HG03139 (cell line): ENCODE data around the gene COL27A1.
"Not testable (repeated sequence)": the region's sequence is repeated elsewhere in the genome, so short reads cannot be mapped to it uniquely, and the experiment has no call there.

Source experiments
- ATAC-seq: cut with Tn5 transposase; IDR thresholded peaks from one replicate; pipeline ENCODE4 v1.9.1; 2021; ENCODE audit not compliant: unreplicated experiment

The COL27A1 gene

DNA sequence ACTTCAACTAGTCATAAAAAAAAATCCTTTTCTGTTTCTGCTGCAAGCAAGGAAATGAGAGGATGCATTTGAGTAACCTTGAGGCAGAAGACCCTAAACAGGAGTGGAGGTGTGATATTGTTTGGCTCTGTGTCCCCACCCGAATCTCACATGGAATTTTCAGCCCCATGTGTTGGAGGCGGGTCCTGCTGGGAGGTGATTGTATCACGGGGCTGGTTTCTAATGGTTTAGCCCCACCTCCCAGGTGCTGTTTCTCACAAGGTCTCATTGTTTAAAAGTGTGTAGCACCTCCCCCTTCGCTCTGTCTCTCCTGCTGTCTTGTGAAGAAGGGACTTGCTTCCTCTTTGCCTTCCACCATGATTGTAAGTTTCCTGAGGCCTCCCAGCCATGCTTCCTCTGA lies 178.4 kb downstream of the COL27A1 start:
- ATAC-seq: not testable (repeated sequence)

DNA sequence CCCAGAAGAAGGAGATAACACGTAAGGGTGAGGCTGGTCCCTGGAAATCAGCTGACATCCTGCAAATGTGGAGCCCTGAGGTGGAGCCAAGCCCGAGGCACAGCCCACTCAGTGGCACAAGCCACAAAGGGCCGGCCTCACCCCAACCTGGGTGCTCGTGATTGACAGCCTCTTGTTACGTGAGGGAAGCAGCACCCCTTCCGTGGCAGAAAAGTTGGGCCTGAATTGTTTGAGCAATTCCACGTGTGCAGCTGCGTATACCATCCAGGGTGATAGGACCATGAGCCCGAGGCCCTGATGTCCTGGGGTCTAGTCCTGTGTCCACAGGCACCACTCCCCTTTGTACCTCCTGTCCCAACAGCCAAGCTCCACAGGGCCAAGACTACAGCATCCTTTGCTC lies 179.2 kb downstream of the COL27A1 start:
- ATAC-seq: no peak

DNA sequence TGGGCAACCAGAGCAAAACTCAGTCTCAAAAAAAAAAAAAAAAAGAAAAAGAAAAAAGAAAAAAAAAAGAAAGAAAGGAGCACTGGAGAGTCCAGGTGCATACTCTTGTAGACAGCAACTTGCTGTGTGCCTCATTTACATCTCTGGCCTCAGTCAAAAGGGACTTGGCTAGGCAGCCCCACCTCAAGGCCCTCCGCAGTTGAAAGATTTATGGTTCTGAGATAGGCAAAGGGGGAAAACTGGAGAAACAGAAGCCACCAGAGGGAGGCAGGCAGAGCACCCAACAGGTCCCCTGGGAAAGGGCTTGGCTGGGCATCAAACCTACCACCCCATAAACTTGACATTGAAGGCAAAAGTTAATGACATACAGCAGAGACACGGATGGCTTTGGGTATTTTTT lies 180.4 kb downstream of the COL27A1 start:
- no peak for ATAC-seq

DNA sequence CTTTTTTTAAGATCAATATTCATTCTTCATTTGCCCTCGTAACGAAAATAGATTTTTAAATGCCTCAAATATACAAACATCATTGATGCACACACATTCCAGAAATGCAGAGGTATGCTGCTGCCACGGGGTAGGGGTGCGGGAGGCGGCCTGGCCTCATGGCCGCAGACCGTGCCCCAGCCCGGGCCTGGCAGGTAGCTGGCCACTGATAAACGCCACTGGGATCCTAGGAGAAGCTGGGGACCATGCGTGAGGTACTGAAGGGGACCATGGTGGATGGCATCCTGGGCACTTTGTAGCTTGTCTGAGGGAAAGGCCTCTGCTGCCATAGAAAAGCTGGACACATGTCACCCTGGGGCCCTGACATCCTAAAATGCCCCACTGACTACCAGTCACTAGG lies 180.8 kb downstream of the COL27A1 start:
- ATAC-seq: no peak

DNA sequence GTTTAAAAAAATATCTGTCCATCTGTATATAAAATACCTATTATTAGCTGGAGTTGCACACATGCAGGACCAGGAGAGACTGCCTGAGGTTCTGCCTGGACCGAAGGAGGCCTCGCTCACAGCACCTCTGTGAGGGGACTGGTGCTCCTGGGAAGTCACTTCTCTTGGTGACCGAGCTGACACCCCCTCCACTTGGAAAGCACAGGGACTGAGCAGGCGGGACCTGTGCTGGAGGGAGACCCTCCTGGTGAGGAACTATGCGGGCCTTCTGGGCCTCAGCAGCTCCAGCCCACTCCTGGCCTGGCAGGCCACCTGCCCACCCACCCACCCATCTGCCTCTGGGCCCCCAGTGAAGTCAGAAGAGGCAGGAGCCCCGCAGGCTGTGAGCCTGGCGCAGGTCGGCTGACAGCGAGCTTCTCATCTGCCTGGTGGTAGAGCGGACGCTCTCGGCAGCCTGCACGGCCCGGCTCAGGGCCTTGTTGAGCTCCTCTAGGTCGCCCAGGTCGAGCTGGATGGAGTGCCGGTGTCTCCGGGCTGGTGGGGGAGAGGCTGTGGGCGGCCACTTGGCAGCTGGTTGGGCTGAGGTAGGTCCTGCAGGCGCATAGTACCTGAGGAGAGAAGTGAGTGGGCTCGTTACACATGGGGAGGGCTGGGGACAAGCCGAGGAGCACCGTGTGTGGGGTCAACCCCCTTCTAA lies 181.5 kb downstream of the COL27A1 start:
- ATAC-seq: no peak

DNA sequence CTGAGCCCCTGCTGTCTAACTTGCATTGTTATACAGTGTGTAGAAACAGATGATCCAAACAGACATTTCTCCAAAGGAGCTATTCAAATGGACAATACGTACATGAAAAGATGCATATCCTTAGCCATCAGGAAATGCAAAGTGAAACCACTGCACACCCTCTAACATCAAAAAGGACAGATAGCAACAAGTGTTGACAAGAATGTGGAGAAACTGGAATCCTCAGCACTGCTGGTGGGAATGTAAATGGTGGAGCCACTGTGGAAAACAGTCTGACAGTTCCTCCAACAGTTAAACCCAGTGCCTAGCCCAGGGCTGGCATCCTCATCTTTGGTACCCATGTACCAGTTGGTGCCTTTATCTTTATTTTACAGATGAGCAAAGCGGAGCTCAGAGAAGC lies 182.8 kb downstream of the COL27A1 start:
- ATAC-seq: no peak

DNA sequence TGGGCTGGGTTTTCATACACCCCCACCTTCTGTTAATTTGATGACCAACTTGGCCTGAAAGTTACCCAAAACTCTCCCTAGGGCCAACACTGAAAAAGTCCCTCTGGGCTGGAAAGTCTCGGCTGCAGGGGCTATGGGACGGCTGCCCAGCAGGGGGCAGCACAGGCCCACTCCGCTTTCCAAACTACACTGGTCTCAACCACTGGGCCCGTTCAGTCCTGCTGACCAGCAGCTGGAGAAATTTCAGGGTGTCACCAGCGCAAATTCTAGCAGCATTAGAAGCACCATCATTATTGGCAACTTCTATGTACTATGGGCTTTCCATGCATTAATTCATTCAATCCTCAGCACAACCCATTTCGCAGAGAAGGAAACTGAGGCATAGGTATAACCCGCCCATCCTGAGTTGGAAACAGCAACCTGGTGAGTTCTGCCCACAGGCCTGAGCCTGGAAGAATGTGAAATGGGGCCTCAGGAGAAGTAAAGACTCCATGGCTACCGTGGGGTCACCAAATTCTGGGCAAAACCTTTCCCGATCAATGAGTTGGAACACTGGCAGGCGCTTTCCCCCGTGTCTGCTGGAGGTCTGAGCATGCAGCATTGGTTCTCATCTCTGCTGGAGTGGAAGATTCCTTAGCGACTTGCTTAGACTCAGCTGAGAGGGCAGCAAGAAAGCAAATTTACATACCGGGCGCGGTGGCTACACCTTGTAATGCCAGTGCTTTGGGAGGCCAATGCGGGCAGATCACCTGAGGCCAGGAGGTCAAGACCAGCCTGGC lies 184.0 kb downstream of the COL27A1 start:
- no peak for ATAC-seq

DNA sequence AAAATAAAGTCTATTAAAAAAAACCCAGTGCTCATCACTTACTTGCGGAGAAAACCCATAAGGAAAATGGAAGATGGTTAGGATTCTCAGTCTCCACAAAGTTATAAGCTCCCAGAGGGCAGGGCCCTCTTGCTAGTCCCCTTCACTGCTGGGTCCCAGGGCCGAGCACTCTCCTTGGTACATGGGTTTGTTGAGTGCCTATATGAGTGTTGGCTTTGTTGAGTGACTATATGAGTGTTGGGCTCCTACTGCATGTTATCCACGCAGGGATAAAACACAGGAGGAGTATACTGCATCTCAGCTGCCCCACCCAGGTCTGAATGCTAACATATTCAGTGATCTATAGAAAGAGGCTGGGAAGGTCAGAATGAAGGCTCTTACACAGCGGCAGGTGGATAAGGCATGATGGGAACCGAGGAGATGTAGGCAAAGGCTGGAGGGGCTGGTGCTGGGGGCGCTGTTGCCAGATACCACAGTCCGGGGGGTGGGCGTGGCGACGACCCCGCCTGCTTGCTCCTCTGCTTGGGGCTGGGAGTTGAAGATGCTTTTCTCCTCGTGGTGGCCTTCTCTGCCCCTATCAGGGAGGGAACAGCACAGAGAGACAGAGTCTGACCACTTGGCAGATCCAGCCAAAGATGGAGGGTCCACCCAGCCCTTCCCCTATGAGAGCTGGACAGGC lies 186.0 kb downstream of the COL27A1 start:
- ATAC-seq: no peak

DNA sequence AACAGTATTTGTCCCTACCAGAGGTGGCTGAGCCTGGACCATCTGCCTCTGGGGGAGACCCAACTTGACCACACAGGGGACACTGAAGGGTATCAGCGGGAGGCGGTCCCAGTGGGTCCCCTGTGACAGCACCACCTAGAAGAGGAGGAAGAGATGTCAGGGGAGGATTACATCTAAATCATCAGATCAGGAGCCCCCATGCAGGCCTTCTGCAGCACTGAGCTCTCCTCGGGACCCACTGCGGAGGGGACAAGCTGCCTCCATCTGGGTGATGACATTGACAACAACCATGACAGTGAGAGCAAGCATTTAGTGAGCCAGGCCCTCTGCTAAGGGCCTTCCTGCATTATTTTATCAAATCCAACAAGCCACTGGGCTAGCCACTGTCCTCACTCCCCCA lies 186.7 kb downstream of the COL27A1 start:
- ATAC-seq: no peak

DNA sequence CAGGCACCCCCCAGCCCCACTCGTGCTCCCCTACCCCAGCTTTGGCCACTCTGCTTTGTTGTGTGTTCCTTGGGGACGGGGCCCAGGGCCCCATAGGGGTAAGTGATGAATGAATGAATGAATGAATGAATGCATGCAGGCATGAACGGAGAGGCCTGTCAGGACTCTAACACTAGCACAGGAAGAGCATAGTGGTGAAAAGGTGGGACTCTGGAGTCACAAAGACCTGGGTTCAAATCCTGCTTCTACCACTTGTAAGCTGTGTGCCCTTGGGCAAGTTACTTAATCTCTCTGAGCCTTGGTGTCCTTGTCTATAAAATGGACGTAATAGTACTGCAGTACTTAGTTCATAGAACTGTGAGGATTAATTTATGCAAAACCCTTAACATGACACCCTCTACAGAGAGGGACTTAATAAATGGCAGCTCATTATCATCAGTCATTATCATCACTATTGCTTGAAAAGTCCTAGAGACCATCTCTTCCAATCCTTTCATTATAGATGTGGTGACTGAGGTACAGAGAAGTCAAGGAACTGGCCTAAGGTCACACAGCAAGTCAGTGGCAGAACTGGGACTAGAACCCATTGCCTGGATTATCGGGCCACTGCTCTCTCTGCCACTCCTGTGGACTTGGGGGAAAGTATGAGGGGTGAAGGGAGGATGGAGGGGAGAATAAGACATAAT lies 187.6 kb downstream of the COL27A1 start:
- no peak for ATAC-seq

DNA sequence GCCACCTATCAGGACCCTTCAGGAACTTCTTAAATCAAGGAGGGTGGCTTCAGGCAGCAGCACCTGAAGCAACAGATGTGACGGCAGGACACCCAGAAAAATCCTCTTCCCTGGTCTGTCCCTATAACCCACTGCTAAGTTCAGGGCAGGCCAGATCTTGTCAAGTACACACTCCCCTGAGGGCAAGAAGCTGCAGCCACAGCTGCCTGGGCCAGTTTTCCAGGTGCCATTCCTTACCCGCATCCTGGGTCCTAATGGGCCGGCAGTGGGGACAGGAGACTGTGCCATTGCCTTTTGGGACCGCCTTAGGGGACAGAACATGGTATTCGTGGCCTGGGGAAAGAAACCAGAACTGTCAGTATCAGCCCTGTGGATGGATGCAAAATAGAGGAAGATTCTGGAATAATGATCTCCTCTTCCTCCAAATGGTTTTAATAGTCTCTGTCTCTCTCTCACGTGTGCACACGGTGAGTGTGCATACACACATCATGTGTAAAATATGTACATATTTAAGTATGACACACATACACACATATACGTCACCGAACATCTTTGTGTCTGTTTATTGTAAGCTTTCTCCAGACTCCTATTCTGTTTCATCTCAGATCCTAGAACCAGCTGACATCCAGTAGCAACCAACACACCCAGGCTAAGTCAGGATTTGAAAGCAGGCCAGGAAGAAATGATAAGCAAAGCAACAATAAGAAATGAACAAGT lies 188.3 kb downstream of the COL27A1 start:
- no peak for ATAC-seq

DNA sequence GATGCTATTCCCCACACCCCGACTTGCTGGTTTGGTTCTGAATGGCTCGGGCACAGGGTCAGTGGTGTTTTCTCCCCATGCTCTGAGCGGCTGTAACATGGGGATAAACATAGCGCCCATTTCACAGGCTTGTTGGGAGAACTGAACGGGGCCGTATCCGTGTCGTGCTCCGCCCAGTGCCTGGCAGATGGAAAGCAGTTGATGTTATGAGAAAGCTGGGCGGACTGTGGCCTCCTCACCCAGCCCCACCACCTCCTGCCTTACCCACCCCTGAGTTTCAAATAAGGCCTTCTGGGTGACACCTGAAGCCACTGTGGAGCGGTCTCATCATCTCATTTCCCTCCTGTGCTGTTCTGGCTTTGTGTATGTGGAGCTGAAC lies 188.8 kb downstream of the COL27A1 start:
- no peak for ATAC-seq

DNA sequence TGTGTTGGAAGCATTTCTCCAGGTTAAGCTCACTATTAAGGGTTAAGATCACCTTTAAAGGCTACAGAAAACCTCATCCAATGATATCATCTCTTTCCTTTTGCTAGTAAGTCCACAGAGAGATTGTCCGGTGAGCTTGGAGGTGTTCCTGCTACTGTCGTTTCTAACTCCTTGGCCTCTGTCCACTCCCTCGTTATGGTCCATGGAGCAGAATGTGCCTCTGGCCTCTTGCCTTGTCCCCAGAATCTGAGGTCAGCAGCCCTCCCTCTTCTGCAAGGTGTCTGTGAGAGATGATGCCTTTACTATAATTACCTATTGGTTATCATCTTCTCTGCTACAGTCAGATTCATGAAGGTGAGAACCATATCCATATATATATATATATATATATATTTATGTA lies 189.4 kb downstream of the COL27A1 start:
- no peak for ATAC-seq

DNA sequence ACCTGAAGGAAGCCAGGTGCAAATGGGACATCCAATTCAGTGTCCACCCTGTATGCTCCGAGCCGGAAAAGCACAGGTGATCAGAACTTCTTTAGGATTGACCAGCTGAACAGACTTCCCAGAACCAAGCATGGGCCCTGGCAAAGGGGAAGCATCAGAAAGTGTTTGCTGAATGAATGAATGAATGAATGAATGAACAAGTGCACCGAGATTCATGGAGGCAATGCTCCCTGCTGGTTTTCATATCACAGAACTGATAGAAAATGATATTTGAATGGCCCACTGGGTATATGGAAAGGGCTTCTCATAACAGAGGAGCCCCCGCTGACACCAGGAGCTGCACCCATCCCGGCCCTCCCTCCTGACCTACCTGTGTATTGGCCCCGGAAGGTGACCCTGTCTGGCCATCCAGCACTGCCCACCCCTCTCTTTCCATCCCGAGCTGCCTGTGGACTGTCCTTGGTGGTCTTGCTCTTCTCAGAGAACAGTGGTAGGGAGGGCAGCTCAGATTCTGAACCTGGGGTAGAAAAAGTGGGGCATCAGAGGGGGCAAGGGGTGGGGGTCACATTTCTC lies 190.2 kb downstream of the COL27A1 start:
- no peak for ATAC-seq

DNA sequence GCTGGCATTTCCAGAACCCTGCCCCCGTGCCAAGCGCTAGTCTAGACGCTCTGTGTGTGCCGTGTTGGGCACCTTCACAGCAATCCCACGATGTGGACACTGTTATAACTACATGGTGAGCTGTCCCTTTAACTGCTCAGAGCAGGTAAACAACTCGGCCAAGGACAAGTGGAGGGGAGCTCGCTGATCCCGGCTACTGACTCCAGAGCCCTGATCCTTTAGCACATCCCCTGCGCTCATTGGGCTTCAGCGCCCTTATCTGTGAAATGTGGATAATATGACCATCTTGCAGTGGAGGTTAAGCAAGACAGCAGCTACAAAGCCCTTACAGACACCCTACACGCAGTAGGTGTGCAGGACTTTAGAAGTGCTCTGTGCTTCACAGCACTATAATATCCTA lies 190.8 kb downstream of the COL27A1 start:
- ATAC-seq: no peak

DNA sequence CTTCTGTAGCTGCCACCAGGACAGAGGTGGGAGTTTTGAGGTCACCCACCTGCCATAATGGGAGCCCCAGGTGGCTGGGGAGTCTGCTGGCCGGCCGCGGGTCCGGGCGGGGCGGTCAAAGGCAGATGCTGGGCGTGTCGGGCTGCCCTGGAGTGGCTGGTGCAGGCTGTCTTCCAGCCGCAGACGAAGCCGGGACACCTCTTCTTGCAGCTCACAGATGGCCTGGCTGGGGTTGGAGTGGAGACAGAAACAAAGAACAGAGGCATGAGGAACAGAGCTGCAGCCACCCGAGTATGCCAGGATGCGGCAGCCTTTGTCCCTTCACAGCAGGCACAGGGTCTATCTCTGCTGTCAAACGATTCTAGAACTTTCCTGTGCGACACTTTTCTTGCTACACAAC lies 192.3 kb downstream of the COL27A1 start:
- ATAC-seq: no peak

DNA sequence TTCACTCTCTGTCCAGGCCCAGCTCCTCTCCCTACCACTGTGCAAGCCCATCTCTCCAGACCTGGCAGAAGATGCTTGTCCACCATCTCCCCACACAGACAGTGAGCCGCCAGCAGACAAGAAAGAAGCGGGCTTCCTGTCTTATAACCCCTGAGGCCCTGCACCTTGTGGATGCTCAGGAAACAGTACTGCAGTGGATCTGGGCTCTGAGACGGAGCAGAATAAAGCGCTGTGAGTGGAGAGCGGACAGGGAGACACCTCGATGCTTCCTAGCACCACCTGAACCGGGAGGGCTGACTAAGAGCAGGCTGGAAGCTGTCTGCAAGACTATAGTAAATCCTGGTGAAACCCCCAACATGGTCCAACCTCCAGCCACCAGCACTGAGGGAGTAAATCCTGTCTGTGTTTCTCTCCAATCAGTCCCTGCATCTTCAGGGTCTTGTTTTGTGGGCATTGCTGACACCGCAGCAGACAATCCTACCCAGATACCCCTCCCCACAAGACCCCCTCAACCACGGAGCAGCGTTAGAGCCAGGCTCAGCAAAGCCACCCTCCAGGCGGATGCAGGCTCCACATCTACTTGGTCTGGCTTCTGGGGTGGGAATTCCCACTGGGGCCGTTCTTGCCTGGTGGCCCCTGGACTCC lies 193.0 kb downstream of the COL27A1 start:
- no peak for ATAC-seq

DNA sequence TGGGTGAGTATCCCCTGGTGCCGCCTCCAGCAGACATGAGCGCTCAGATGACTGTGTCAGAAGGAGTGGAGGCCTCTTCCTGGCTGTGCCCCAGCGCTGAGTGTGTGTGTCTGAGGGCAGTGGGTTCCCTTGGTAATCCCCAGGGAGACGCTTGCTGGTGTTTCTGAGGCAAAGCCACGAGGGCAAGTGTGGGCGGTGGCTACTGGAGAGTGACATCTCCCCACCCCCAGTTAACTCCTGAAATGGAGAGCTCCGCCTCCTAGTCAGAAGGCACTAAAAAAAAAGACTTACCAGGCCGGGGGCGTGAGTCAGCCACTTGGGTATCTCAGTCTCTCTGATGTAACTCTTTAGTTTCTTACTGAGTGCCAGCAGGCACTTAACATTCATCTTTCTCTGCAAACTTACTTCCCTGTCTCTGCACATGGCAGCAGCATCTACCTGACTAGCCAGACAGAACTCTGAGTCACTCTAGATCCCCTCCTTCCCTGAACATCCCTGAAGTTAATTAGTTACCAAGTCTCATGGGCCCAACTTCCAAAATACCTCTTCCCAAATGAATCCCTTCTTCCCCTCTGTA lies 193.7 kb downstream of the COL27A1 start:
- peak; percentile 87 for ATAC-seq

DNA sequence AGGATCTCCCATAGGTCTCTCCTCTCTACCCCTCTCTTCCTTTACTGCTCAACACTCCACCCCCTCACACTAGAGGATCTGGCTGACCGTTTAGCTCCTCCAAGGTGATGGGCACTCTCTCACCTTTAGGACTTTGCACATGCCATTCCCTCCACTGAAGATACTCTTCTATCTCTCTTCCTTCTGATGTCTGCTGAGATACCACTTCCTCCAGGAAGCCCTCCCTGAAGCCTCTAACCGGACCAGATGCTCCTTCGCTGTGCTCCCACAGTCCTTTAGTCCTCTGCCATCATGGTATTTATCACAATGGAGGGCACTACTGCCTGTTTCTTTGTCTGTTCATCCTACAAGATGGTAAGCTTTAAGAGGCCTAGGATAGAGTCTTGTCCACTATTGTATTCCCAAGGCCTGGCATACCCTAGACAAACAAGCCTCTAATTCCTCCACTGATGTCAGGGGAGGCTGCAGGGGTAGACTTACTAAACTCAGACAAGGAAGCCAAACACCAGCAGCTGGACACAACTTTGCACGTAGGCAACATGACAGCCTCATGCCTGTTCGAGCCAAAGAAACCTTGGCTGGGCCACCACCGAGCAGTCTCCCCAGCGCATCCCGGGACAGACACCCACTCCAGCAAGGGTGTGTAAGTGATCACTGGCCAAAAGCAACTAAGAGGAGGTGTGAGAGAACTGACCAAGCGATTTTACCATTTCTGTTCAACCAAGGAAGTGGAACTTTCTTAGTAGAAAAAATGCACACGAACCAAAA lies 194.6 kb downstream of the COL27A1 start:
- no peak for ATAC-seq
